Measurements from ENCODE around the gene TSPAN19. TPM values are rescaled to one million over a fixed set of nuclear protein-coding genes. Genes with fewer than 3 reads are reported as not detected.

The TSPAN19 gene
- total RNA-seq, 1 donor from 2014 or later, result not detected

GRCh38 chr12:85000729-85001128 lies 35.3 kb downstream of the TSPAN19 start:
- no peak for DNase-seq

DNA sequence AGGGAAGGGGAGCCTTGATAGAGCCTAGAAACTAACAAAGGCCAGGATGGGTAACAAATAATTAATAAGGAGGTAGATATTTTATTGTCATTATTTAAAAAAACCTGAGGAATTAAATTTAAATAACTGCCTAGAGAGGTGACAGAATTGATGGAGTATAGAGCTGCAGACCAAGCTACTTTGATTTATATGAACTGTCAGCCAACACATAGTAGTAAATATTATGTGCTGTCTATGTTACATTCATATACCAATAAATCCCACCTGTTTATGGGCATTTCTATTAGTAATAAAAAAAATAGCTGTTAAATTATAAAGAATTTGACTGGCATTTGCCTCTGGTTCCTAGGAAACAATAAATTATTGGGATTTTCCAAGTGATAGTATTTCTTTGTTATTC lies 37.7 kb downstream of the TSPAN19 start:
- DNase-seq, result no peak

- DNase-seq, result no peak
Observed at GRCh38 chr12:84996759-84997158, 39.3 kb downstream of the TSPAN19 start.

- no peak for DNase-seq
Observed at GRCh38 chr12:84995641-84996040, 40.4 kb downstream of the TSPAN19 start.

- DNase-seq, result no peak
Observed at GRCh38 chr12:84994426-84994825, 41.7 kb downstream of the TSPAN19 start.

DNA sequence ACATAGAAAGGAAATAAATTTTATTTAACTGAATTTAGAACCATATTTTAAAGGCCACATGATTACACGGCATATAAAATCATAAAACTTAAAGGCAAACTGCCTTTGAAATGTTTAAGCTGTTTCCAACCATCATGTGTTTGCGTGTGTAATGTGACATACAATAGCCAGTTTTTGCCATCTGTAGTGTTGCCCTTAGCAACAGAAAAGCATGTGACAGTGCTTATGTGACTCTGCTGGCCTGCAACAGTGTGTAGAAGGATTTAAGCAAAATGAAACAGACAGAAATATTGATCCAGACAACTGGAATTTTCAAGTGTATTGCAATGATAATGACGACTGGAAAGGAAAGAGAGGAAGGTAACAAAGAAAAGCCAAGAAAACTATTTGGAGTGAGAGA lies 49.5 kb downstream of the TSPAN19 start:
- DNase-seq, result peak; percentile 42

DNA sequence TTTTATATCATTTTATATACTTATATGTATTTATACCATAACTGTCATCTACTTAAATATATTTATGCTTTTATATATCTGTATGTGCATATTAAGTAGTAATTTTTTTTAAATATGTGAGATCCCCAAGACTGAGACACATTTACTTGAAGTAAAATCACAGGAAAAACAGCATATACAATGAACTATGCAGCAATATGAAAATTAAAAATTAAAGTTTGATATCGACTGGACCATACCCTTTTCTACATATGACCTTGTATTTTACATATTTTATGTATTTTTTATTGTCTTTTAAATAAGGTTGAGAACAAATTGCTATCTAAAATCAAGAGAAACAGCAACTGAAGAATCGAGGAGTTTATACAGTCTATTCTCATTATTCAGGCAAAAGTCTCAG lies 50.0 kb downstream of the TSPAN19 start:
- DNase-seq, result no peak

DNA sequence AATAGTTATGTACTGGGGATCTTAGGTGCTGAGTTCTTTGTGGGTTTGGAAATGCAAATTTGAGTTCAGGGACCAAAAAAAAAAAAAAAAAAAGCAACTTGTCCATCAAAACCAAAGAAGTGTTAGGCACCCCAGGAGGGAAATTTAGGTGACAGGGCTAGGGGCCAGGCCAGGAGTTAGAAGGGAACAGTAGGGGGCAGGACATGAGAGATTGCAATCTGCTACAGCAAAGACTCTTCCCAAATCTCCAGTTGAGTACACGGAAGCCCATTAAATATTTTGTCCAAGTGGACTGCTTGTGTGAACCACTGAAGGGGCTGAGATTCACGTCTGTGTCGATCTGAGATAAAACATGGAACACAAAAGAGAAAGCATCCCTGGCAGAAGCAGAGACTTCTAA lies 52.8 kb downstream of the TSPAN19 start:
- DNase-seq, result no peak

GRCh38 chr12:84982888-84983287 lies 53.2 kb downstream of the TSPAN19 start:
- no peak for DNase-seq

DNA sequence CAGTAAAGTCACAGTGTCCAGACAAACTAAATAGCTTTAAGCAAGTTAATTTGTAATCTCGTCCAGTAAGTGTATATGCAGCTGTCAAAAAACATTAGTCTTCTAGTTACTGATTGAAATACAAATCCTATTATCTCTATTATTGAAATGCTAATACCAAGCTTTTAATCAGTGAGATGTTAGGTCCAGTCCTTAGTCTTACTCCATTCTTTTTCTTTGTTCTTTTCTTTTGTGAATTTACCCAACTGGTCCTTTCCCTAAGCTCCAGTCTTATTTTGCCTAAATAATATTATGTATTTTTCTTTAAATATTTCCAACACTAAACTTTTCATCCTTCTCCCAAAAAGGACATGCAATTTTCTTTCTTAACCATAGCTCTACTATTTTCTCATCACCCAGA lies 57.2 kb downstream of the TSPAN19 start:
- no peak for DNase-seq

DNA sequence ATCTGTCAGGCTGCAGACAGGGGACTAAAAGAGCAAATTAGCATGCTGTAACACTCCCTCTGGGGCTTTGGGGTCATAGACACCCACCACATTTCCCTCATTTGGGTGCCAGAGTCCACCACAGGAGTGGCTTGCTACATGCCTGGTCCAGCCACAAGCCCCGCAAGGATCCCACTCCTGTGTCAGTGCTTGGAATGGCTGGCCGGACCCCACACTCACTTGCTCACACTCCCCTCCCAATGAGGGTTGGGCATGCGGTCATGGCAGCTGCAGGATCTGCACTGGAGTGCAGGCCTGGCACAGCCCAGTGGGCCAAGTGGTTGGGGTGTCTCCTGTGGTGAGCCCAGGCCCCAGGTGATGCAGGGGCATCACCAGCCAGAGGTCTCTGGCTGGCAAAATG lies 59.9 kb downstream of the TSPAN19 start:
- no peak for DNase-seq

DNA sequence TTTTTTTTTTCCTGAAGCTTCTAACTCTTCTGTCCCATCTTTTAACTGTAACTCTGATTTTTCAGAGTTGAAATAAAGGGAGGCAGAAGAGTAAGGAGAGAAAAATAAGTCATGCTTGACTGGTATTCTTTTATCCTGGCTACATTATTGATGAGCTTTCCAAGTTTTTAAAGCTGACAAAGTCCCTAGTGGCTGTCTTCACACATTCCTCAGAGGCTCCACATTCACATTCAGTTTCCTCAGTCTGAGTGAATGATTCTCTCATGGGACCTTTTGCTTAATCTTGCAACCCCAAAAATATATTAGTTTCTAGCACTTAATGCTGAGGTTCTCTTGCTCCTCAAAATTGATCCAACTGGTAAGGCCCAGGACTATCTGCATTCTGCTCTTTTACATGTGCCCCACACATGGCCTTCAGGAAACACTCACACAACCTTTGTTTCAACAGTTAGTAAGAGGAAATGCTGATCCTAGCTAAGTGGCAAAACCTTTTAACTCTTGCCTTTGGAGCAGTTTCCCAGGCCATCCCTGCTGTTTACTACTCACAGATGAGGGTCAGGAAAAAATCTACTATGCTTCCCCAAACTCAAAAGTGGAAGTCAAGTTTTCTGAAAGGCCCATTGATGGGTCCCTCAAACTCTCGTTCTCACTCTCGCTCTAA lies 61.8 kb downstream of the TSPAN19 start:
- no peak for DNase-seq

DNA sequence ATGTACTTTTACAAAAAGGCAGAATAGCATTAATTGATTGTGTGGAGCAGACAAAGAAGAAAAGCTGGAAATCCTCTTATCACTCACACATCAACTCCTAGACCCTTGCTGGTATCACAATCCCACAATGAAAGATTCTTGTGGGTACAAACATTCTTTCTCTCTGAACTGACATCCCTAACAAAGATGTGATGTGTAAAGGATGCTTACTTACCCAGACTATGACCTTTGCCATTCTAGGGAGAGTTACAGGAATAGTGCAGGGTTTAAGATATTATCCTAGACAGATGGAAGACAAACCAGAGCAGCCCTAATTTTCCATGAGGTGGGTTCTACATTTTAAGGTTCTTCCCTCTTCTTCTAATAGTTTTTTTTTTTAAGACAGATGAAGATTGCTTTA lies 63.1 kb downstream of the TSPAN19 start:
- no peak for DNase-seq

DNA sequence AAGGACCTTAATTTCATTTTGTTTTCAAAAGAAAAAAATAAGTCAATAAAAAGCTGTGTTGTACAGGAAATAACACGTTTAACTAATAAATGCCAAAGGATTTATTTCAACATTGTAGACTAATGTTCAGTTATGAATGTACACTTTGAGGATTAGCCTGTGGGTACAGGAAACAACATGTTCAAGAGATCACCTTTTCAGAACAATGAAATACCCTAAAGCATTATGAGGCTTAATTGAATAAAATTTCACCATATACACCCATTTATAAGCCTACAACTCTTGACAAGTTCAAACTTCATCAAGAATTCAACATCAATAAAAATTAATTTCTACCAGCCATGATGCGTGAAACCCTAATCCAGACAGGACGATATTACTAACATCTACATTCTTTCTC lies 66.9 kb downstream of the TSPAN19 start:
- DNase-seq, result peak; percentile 12

Other genes starting within 250 kb of the TSPAN19 start
- 7.9 TPM for gene SLC6A15, start 123.5 kb downstream of the TSPAN19 start, total RNA-seq
- gene LRRIQ1, start 74 bp upstream of the TSPAN19 start, total RNA-seq, result 1.1 TPM
- 2.7 TPM for gene ALX1, start 243.9 kb upstream of the TSPAN19 start, total RNA-seq

Measured in tongue (tissue), 2 donors.